B cell (primary cell): ENCODE results near the gene SH3RF3.

Source experiments
- CTCF ChIP-seq: fragments of 200-600 bp; IDR thresholded peaks from one replicate; pipeline ENCODE4 v1.8.0; 2022; ENCODE audit warnings: antibody characterized with exemption, mild to moderate bottlenecking
- EZH2 ChIP-seq: IDR thresholded peaks from 2 replicates; pipeline ENCODE4 v1.6.1; 2012; ENCODE audit warnings: borderline replicate concordance, low read depth, mild to moderate bottlenecking, moderate library complexity, low read length; ENCODE audit not compliant: insufficient read depth, poor library complexity, severe bottlenecking

- TF ChIP-seq CTCF, result no peak
- TF ChIP-seq EZH2, result no peak
Observed at GRCh38 chr2:109259671-109260070, 130.7 kb downstream of the SH3RF3 start.
